GM19467 (cell line): ENCODE data around the gene CD37.
"Not testable (repeated sequence)": the region's sequence is repeated elsewhere in the genome, so short reads cannot be mapped to it uniquely, and the experiment has no call there.

Experiments used
- ATAC-seq: cut with Tn5 transposase; IDR thresholded peaks from one replicate; pipeline ENCODE4 v1.9.1; 2021; ENCODE audit warnings: mild to moderate bottlenecking, moderate library complexity; ENCODE audit not compliant: unreplicated experiment

CD37 gene

DNA sequence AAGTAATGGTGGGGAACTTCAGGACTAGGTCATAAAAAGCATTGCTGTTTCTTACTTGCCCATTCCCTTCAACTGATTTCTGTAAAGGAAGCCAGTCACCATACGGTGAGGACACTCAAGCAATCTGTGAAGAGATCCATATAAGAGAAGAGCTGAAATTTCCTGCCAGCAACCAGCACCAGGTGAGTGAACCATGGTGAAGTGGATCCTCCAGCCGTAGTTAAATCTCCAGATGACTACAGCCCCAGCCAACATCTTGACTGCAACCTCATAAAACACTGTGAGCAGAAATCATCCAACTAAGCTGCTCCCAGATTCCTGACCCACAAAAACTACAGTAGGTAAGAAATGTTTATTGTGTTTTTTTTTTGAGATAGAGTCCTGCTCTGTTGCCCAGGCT, 6.5 kb upstream of the CD37 start:
- ATAC-seq: no peak

GRCh38 chr19:49331187-49331586, 4.0 kb upstream of the CD37 start:
- not testable (repeated sequence) for ATAC-seq

GRCh38 chr19:49331616-49332055, 3.6 kb upstream of the CD37 start:
- ATAC-seq: peak; percentile 46

- ATAC-seq: not testable (repeated sequence)
Measured at GRCh38 chr19:49332691-49333417, 2.4 kb upstream of the CD37 start.

GRCh38 chr19:49333418-49333805, 1.8 kb upstream of the CD37 start:
- no peak for ATAC-seq

- peak; percentile 39 for ATAC-seq
Measured at GRCh38 chr19:49333811-49334288, 1.4 kb upstream of the CD37 start.

DNA sequence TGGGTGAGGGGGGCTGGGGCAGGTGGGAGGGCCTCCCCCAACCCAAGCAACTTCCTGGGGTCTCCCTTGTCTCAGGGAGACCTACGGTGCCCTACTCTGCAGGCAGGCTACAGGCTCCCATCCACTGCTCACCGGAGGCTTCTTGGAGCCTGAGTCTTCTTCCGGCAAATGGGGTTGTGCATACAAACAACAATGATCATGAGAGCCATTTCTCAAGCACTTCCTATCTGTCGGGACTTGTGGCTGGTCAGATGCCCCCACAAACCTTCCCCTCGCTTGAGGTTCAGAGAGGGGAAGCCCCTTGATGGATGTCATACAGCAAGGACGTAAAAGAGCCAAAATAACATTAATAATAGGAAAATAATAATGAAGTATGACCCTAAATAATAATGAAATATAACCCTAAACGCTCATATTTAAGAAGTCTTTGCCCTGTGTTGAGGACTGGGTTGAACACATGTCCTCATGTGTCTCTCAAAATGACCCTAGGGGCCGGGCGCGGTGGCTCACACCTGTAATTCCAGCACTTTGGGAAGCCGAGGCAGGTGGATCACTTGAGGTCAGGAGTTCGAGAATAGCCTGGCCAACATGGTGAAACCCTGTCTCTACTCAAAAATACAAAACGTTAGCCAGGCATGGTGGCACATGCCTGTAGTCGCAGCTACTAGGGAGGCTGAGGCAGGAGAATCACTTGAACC, 727 bp downstream of the CD37 start:
- no peak for ATAC-seq

DNA sequence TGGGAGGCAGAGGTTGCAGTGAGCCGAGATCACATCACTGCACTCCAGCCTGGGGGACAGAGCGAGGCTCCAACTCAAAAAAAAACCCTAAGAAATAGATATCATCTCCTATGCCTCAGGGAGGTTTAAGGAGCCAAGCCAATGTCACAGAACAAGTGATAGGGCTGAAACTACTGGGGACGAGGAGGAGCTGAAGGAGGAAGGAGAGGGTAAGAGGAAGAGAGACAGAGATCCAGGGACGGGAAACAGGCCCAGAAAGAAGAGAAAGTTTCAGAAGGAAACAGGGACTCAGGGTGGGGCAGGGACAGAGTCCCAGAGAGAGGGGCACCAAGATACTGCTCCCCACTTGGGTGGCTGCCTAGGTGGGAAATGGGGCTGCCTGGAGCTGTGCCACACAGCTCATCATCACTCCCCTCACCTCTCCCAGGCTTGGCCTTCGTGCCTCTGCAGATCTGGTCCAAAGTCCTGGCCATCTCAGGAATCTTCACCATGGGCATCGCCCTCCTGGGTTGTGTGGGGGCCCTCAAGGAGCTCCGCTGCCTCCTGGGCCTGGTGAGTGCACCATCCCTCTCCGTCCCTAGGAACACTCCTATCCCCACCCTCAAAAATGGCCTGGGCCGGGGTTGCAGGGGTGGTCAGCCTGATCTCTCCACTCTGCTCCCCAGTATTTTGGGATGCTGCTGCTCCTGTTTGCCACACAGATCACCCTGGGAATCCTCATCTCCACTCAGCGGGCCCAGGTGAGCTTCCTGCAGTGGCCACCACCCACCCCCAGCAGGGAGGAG, 1.5 kb downstream of the CD37 start:
- ATAC-seq: no peak

DNA sequence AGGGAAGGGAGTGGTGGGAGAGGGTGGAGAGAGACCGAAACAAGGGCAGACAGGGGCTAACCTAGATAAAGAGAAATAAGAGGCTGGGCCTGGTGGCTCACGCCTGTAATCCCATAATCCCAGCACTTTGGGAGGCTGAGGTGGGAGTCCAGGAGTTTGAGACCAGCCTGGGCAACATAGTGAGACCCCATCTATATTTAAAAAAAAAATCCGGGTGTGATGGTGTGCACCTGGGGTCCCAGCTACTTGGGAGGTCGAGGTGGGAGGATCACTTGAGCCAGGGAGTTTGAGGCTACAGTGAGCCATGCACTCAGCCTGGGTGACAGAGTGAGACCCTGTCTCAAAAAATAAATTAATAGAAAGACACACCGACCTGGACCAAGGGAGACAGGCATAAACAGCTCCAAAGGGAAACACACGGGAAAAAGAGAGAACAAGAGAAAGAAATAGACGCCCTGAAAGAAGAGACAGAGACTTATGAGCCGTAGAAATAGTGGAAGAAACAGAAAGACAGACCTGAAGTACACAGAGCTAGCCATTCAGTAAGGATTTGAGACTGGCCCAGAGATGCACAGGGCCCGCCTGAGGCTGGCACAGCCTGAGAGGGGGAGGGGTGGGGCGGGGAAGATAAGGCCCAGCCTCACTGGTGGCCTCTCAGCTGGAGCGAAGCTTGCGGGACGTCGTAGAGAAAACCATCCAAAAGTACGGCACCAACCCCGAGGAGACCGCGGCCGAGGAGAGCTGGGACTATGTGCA, 2.2 kb downstream of the CD37 start:
- no peak for ATAC-seq

DNA sequence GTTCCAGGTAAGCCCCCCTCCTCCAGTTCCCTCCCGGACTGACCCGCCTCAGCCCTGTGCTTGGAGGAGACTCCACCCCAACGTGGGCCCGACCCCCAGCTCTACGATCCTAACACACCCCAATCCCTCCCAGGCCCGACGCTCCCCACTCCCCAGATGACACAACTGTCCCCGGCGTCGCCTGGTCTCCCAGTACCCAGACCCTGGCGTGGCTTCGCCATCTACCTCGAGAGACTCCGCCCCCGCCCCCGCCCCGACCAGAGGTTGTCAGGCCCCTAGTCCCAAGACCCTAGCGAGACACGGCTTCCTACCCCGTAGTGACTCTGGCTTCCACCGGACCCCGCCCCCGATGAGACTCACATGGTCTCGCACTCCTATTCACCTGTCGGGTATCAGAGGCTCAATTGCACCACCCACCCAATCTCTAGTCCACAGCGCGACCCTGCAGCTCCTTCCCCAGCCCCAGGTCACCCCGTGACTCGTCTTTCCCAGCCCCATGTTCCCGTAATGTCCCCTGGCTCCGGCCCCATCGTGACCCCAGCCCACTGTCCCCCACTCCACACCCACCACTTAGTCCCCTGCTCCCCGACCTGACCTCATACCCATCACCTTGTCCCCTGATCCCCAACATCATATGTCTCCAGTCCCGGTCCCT, 2.9 kb downstream of the CD37 start:
- ATAC-seq: no peak

DNA sequence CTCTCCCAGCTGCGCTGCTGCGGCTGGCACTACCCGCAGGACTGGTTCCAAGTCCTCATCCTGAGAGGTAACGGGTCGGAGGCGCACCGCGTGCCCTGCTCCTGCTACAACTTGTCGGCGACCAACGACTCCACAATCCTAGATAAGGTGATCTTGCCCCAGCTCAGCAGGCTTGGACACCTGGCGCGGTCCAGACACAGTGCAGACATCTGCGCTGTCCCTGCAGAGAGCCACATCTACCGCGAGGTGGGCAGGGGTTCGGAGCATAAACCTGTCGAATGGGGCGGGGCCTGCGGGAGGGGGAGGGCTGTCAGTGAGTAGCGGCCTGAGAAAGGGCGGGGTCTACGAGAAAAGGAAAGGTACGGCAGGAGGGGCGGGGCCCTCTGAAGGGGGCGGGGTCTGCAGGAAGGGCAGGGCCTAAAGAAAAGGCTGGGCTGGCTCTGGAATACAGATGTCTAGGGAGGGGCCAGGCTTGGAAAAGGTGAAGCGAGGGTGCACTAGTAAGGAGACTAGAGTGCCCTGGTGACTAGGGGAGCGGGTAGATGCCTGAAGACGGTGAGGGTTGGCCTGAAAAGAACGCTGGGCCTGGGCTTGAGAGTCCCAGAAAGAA, 3.6 kb downstream of the CD37 start:
- no peak for ATAC-seq

DNA sequence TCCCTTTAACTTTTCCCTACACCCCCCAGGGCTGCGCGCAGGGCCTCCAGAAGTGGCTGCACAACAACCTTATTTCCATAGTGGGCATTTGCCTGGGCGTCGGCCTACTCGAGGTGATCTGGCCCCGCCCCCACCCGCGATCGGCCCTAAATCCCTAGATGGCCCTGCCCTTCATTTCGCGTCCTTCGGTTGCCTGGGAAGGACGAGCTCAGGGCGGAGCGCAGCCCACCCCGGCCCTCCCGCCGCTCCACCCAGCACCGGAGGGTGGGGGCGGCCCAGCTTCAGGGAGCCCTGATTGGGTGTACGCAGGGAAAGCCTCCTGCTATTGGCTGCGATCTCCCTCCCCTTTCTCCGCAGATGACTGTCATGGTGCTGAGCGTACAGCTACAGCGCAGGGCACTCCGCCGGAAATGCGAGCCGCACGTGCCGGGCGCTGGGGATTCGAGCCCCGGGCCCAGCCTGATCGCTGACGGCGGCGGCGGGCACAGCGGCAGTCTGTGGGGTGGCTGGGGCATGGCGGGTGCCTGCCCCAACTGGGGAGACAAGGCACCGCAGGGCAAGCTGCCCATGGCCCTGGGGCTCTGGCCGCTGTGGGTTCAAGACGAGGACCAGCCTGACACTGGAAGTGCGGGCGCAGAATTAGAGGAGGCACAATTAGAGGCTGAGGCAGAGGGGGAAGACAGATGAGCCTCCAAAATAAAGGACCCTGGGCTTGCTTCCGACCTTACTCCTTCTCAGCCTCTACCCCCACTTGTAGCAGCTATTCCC, 4.3 kb downstream of the CD37 start:
- no peak for ATAC-seq

GRCh38 chr19:49340069-49340864, 5.1 kb downstream of the CD37 start:
- ATAC-seq: peak; percentile 44

DNA sequence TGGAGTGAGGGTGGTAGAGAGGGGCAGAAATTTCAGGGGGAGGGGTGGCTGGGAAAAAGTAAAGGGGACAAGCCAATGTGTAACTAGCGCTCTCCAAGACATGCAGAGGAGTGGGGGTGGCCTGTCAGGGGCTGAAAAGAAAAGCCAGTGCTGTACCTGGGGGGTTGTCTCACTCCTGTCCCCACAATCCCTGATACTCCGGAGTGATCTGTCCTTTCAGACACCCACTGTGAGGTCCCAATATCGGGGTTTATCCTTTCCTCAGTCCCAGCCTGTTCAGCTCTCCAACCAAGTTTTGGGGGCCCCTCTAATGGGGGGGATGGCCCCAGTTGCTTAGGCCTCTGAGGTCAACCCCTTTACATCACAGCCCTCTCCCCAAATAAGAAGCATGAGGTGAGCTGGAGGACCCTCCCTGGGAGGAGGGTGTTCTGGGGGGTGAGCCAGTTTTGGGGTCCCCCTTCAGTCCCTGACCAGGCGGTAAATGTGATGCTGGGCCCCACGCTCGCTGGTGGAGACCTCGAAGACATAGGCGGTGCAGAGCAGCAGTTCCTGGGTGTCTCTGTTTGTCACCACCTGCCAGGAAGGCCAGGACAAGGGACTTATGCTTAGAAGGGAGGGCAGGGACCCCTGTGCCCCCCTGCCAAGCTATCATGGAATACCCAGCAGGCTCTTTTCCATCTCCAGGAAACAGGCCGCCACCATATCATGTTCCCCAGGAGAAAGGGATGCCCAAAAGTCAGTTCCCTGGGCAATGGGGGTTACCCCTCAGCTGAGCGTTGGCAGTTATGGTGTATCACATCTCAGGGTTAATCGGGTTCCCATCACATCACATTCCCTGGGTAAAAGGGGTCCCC, 5.9 kb downstream of the CD37 start:
- no peak for ATAC-seq

DNA sequence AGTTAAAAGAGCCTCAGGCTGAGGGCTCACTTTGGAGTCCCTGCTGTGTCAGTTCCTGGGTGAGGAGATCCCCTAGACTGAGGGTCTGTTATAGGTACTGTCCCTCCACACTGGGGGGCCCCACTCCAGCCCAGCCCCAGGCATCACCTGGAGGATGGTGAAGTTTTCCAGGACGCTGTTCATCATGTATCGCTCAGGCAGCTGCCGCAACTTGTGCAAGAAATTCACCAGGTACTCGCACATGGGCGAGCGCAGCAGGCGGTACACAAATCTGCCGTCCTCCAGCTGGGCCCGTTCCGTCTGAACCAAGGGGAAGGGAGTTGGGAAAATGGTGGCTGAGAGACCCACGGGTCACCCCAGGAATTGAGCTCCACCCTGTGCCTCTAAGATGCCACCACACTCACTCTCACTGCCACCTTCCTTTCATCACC, 7.1 kb downstream of the CD37 start:
- no peak for ATAC-seq

GRCh38 chr19:49343123-49343522, 7.9 kb downstream of the CD37 start:
- ATAC-seq: no peak
